Prostate gland (tissue), 2 donors: ENCODE measurements around the gene OSCAR. TPM values are rescaled to one million over a fixed set of nuclear protein-coding genes. Genes with fewer than 3 reads are reported as not detected.
A peak's percentile ranks its signal among the peaks of the same experiment; 100 is the strongest.

Experiments
- DNase-seq: peaks from one replicate; pipeline ENCODE4 v3.0.0-alpha.2; 2019; ENCODE audit warnings: low spot score
- H3K27ac ChIP-seq, 2 donors: fragments of 200-600 bp; sonication (generic); 2 replicates each; pipeline ENCODE4 v1.5.1; 2017 to 2019
- H3K27me3 ChIP-seq: fragments of 200-600 bp; sonication (generic); replicated peaks from 2 replicates; pipeline ENCODE4 v1.5.1; 2019; ENCODE audit not compliant: insufficient read depth
- H3K36me3 ChIP-seq, 2 donors: fragments of 200-600 bp; sonication (generic); 1 replicate in 1 of 2; 2 replicates in 1 of 2; pipeline versions ENCODE4 v1.5.1 to v1.8.1; 2017 to 2019
- H3K4me1 ChIP-seq: fragments of 200-600 bp; sonication (generic); replicated peaks from 2 replicates; pipeline ENCODE4 v1.5.1; 2019
- H3K4me3 ChIP-seq, 2 donors: fragments of 200-600 bp; sonication (generic); 2 replicates each; pipeline ENCODE4 v1.5.1; 2017 to 2019
- H3K9me3 ChIP-seq: fragments of 200-600 bp; sonication (generic); 2 replicates; pipeline ENCODE4 v1.5.1; 2017
- CTCF ChIP-seq, 4 experiments: fragments of 200-600 bp in 2 of 4; fragments of 450-650 bp in 2 of 4; sonication (generic) in 2 of 4; IDR thresholded peaks; 1 replicate in 3 of 4; 2 replicates in 1 of 4; pipeline ENCODE4 v1.5.1; 2016 to 2019; ENCODE audit warnings: antibody characterized with exemption in 4 of 4, mild to moderate bottlenecking in 2 of 4, moderate library complexity in 2 of 4
- POLR2A ChIP-seq: fragments of 450-650 bp; IDR thresholded peaks from one replicate; pipeline ENCODE4 v1.6.1; 2016; ENCODE audit warnings: antibody characterized with exemption, mild to moderate bottlenecking
- POLR2AphosphoS5 ChIP-seq: sonication (generic); formaldehyde crosslinking; IDR thresholded peaks from one replicate; pipeline ENCODE4 v1.6.1; 2017; ENCODE audit warnings: antibody characterized with exemption
- WGBS: methylation state at CpG from one replicate; pipeline ENCODE4 v1.1.5; 2018; 5-methylcytosine and 5-hydroxymethylcytosine counted together
- intact Hi-C: fragments of 100-400 bp; cut with DNase I; formaldehyde crosslinking; loops from one replicate; pipeline ENCODE4 v1.14.2; 2022
- total RNA-seq, 2 donors: library from RNA; depleted of rRNA; stranded (reverse); fragments of >200 nt; gene quantifications; one replicate each; pipeline ENCODE4 v1.1.0, GENCODE V29; 2016

The OSCAR gene
- total RNA-seq, 2 donors from 2014 or later = 0.23 to 1.6 TPM

- WGBS = under 1% methylated on average over 60 of the region's 60 CpGs
- H3K27me3 ChIP-seq = no peaks in the 10 kb centered on the region
- H3K36me3 ChIP-seq = no peaks in the 10 kb centered on the region
- TF ChIP-seq POLR2A (peak; percentile 51), POLR2AphosphoS5 (peak; percentile 100), CTCF (IDR thresholded peaks at IDR 0.05) (peak in 1 of 4 experiments; percentile 19)
- DNase-seq = peak; percentile 96
- intact Hi-C loops = no loop called here
- H3K27ac ChIP-seq = peak within 1 kb of the TSS; percentile 90 to 92
- H3K9me3 ChIP-seq = no peaks in the 10 kb centered on the region
- peak within 1 kb of the TSS; percentile 85 to 90 for H3K4me3 ChIP-seq
- peaks cover 16% of the 10 kb centered on the region for H3K4me1 ChIP-seq
These were observed 14.8 kb upstream of the OSCAR start, which contains the start of the genes PRPF31 and TFPT for GRCh38 chr19:54115109-54116063. PRPF31 (plus strand) TSS chr19:54115754; CDS start chr19:54118279, 2,525 bp downstream. TFPT (minus strand) TSS chr19:54115657; CDS start chr19:54115269, 388 bp downstream.

- H3K27me3 ChIP-seq = no peaks in the 10 kb centered on the region
- H3K9me3 ChIP-seq = no peaks in the 10 kb centered on the region
- intact Hi-C loops = no loop called here
- H3K4me3 ChIP-seq = peak overlapping the region; percentile 85 to 90
- TF ChIP-seq POLR2A = peak; percentile 22
- TF ChIP-seq POLR2AphosphoS5 = peak; percentile 12
- no peak for TF ChIP-seq CTCF (IDR thresholded peaks at IDR 0.05)
- H3K27ac ChIP-seq = peak overlapping the region; percentile 90 to 92
- WGBS = 31% methylated on average over 25 of the region's 28 CpGs
- peaks cover 0 to 3% of the 10 kb centered on the region in 2 donors for H3K36me3 ChIP-seq
- DNase-seq = peak; percentile 33
- peaks cover 16% of the 10 kb centered on the region for H3K4me1 ChIP-seq
These were observed 13.9 kb upstream of the OSCAR start for GRCh38 chr19:54114340-54115108.

GRCh38 chr19:54109651-54110050, 9.0 kb upstream of the OSCAR start:
- no peak for TF ChIP-seq POLR2AphosphoS5
- no peak for TF ChIP-seq POLR2A
- TF ChIP-seq CTCF (IDR thresholded peaks at IDR 0.05) = no peak
- H3K27ac ChIP-seq = no peak overlapping the region
- intact Hi-C loops = no loop called here
- H3K27me3 ChIP-seq = no peaks in the 10 kb centered on the region
- H3K9me3 ChIP-seq = no peaks in the 10 kb centered on the region
- 69% methylated on average over 6 of the region's 6 CpGs for WGBS
- DNase-seq = no peak
- H3K36me3 ChIP-seq = peaks cover 4 to 13% of the 10 kb centered on the region in 2 donors
- H3K4me1 ChIP-seq = peaks cover 4% of the 10 kb centered on the region
- no peak overlapping the region for H3K4me3 ChIP-seq

DNA sequence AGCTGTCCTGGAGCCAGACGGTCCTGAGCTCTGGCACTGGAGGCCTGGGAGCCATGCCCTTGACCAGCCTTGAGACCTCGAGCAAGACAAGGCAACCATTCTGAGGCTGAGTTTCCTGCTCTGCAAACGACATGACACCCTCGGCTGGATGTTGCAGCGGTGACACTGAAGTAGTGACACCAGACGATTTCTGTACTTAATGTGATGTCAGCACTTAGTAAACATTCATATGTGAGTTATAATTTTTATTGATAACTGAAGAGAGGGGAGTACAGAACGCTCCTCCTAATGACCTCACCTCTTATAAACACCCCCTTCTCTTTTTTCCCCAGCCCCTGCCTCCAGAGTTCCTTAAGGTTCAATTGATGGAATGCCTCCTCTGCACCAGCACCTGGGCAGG, 7.9 kb upstream of the OSCAR start:
- Histone ChIP-seq H3K9me3 (no peaks in the 10 kb centered on the region), H3K4me3 (no peak overlapping the region), H3K4me1 (peaks cover under 1% of the 10 kb centered on the region), H3K27me3 (no peaks in the 10 kb centered on the region), H3K27ac (no peak overlapping the region), H3K36me3 (peaks cover 4 to 13% of the 10 kb centered on the region in 2 donors)
- TF ChIP-seq POLR2AphosphoS5 = no peak
- no peak for TF ChIP-seq CTCF (IDR thresholded peaks at IDR 0.05)
- no peak for TF ChIP-seq POLR2A
- intact Hi-C loops = no loop called here
- no peak for DNase-seq
- 76% methylated on average over 7 of the region's 7 CpGs for WGBS
